Urothelium cell line (cell line): Measurements from ENCODE around the gene RNF34.

ENCODE experiments used
- DNase-seq: peaks from one replicate; pipeline ENCODE4 v3.0.0; 2011; ENCODE audit warnings: low spot score, mixed read lengths
- FAIRE-seq: peaks from 2 replicates; lab custom pipeline; 2011; peaks lifted over from hg19 to GRCh38; lab: Jason Lieb, UNC

Gene RNF34

GRCh38 chr12:121436706-121437105 lies 36.8 kb downstream of the RNF34 start:
- DNase-seq (no peak), FAIRE-seq (no peak)

- no peak for FAIRE-seq
- no peak for DNase-seq
Observed at GRCh38 chr12:121438905-121439304, 39.0 kb downstream of the RNF34 start.

GRCh38 chr12:121439715-121440114 lies 39.8 kb downstream of the RNF34 start:
- DNase-seq (no peak), FAIRE-seq (no peak)

- DNase-seq (no peak), FAIRE-seq (no peak)
Observed at GRCh38 chr12:121440768-121441167, 40.9 kb downstream of the RNF34 start.

- FAIRE-seq (no peak), DNase-seq (no peak)
Observed at GRCh38 chr12:121441555-121441954, 41.6 kb downstream of the RNF34 start.

GRCh38 chr12:121442028-121442948 lies 42.4 kb downstream of the RNF34 start:
- FAIRE-seq, result no peak
- DNase-seq, result no peak

- FAIRE-seq (no peak), DNase-seq (peak; percentile 87)
Observed at GRCh38 chr12:121443193-121443870, 43.4 kb downstream of the RNF34 start.

- FAIRE-seq (no peak), DNase-seq (no peak)
Observed at GRCh38 chr12:121443911-121444841, 44.3 kb downstream of the RNF34 start.

GRCh38 chr12:121444842-121445202 lies 44.9 kb downstream of the RNF34 start:
- FAIRE-seq, result no peak
- no peak for DNase-seq

GRCh38 chr12:121446750-121447149 lies 46.8 kb downstream of the RNF34 start:
- FAIRE-seq (no peak), DNase-seq (no peak)

GRCh38 chr12:121448771-121449315 lies 48.9 kb downstream of the RNF34 start:
- DNase-seq (no peak), FAIRE-seq (no peak)

- FAIRE-seq, result no peak
Observed at GRCh38 chr12:121451961-121452339, 52.0 kb downstream of the RNF34 start.

GRCh38 chr12:121452340-121452984 lies 52.5 kb downstream of the RNF34 start:
- DNase-seq (no peak), FAIRE-seq (no peak)

More at GRCh38 chr12:121451961-121452339, 52.0 kb downstream of the RNF34 start:
- no peak for DNase-seq

- DNase-seq, result no peak
- FAIRE-seq, result no peak
Observed at GRCh38 chr12:121452985-121453360, 53.1 kb downstream of the RNF34 start.

GRCh38 chr12:121453629-121454028 lies 53.7 kb downstream of the RNF34 start:
- FAIRE-seq (no peak), DNase-seq (no peak)

GRCh38 chr12:121454921-121455320 lies 55.0 kb downstream of the RNF34 start:
- DNase-seq (no peak), FAIRE-seq (no peak)

GRCh38 chr12:121455766-121456420 lies 56.0 kb downstream of the RNF34 start:
- FAIRE-seq (no peak), DNase-seq (no peak)

GRCh38 chr12:121456551-121456950 lies 56.6 kb downstream of the RNF34 start:
- no peak for DNase-seq
- no peak for FAIRE-seq

- DNase-seq, result no peak
- FAIRE-seq, result no peak
Observed at GRCh38 chr12:121461048-121461447, 61.1 kb downstream of the RNF34 start.

GRCh38 chr12:121464331-121464730 lies 64.4 kb downstream of the RNF34 start:
- FAIRE-seq, result no peak
- no peak for DNase-seq
